Activated naive CD4-positive, alpha-beta T cell treated with anti-CD3 and anti-CD28 coated beads for 36 hours (primary cell): ENCODE results near the gene SRRM4. TPM values are rescaled to one million over a fixed set of nuclear protein-coding genes. Genes with fewer than 3 reads are reported as not detected.
"Not testable (repeated sequence)": the region's sequence is repeated elsewhere in the genome, so short reads cannot be mapped to it uniquely, and the experiment has no call there.

Experiments used
- CTCF ChIA-PET: fragments of 350-600 bp; sonication (Branson Sonifier 250); formaldehyde crosslinking; loops from one replicate; lab custom pipeline; 2021; ENCODE audit warnings: antibody characterized with exemption; lab: Charles Lee
- DNase-seq: peaks from one replicate; pipeline ENCODE4 v3.0.0-alpha.2; 2020
- H3K27ac Mint-ChIP-seq: one replicate; pipeline ENCODE4 v1.8.0; 2021; ENCODE audit warnings: mild to moderate bottlenecking, mixed read lengths
- H3K27me3 Mint-ChIP-seq: one replicate; pipeline ENCODE4 v1.8.0; 2021; ENCODE audit warnings: low read depth, mixed read lengths
- H3K36me3 Mint-ChIP-seq: one replicate; pipeline ENCODE4 v1.8.0; 2021; ENCODE audit warnings: low read depth, mixed read lengths
- H3K4me1 Mint-ChIP-seq: one replicate; pipeline ENCODE4 v1.8.0; 2021; ENCODE audit warnings: low read depth, mixed read lengths
- H3K4me3 Mint-ChIP-seq: one replicate; pipeline ENCODE4 v1.8.0; 2021; ENCODE audit warnings: mild to moderate bottlenecking, moderate library complexity, mixed read lengths
- H3K9me3 Mint-ChIP-seq: one replicate; pipeline ENCODE4 v1.8.0; 2021; ENCODE audit warnings: mixed read lengths
- intact Hi-C: fragments of 100-400 bp; cut with micrococcal nuclease; formaldehyde crosslinking; loops from one replicate; pipeline ENCODE4 v1.15.1; 2023
- total RNA-seq, 2 experiments: library from RNA; stranded (reverse); gene quantifications; one replicate each; pipeline ENCODE4 v1.2.3, GENCODE V29; 2021

SRRM4 gene
- total RNA-seq, 2 experiments from 2014 or later = not detected

GRCh38 chr12:119014368-119014767, 33.0 kb downstream of the SRRM4 start:
- Mint-ChIP-seq H3K4me1 (no peaks in the 10 kb centered on the region), H3K27me3 (no peaks in the 10 kb centered on the region), H3K27ac (no peak overlapping the region), H3K4me3 (no peak overlapping the region), H3K36me3 (no peaks in the 10 kb centered on the region), H3K9me3 (peaks cover 3% of the 10 kb centered on the region)
- CTCF ChIA-PET = no interaction called here
- intact Hi-C loops = no loop called here
- DNase-seq = no peak

- H3K4me3 Mint-ChIP-seq = no peak overlapping the region
- CTCF ChIA-PET = no interaction called here
- H3K4me1 Mint-ChIP-seq = no peaks in the 10 kb centered on the region
- peaks cover 4% of the 10 kb centered on the region for H3K27me3 Mint-ChIP-seq
- no peaks in the 10 kb centered on the region for H3K36me3 Mint-ChIP-seq
- intact Hi-C loops = no loop called here
- H3K9me3 Mint-ChIP-seq = peaks cover 4% of the 10 kb centered on the region
- no peak overlapping the region for H3K27ac Mint-ChIP-seq
- DNase-seq = no peak
Observed at GRCh38 chr12:119016715-119017114, 35.4 kb downstream of the SRRM4 start.

GRCh38 chr12:119019166-119019565, 37.8 kb downstream of the SRRM4 start:
- CTCF ChIA-PET = no interaction called here
- H3K4me3 Mint-ChIP-seq = no peak overlapping the region
- no peaks in the 10 kb centered on the region for H3K4me1 Mint-ChIP-seq
- intact Hi-C loops = no loop called here
- H3K27me3 Mint-ChIP-seq = peaks cover 4% of the 10 kb centered on the region
- no peaks in the 10 kb centered on the region for H3K36me3 Mint-ChIP-seq
- peaks cover 4% of the 10 kb centered on the region for H3K9me3 Mint-ChIP-seq
- DNase-seq = no peak
- no peak overlapping the region for H3K27ac Mint-ChIP-seq

GRCh38 chr12:119020406-119021360, 39.3 kb downstream of the SRRM4 start:
- intact Hi-C loops = no loop called here
- Mint-ChIP-seq H3K27me3 (peaks cover 4% of the 10 kb centered on the region), H3K9me3 (peaks cover 4% of the 10 kb centered on the region), H3K36me3 (no peaks in the 10 kb centered on the region), H3K4me3 (no peak overlapping the region), H3K27ac (no peak overlapping the region), H3K4me1 (no peaks in the 10 kb centered on the region)
- DNase-seq = peak; percentile 40
- CTCF ChIA-PET = no interaction called here

- no peak for DNase-seq
- intact Hi-C loops = no loop called here
- peaks cover 2% of the 10 kb centered on the region for H3K9me3 Mint-ChIP-seq
- peaks cover 4% of the 10 kb centered on the region for H3K27me3 Mint-ChIP-seq
- H3K27ac Mint-ChIP-seq = no peak overlapping the region
- H3K36me3 Mint-ChIP-seq = no peaks in the 10 kb centered on the region
- no peaks in the 10 kb centered on the region for H3K4me1 Mint-ChIP-seq
- CTCF ChIA-PET = no interaction called here
- no peak overlapping the region for H3K4me3 Mint-ChIP-seq
Observed at GRCh38 chr12:119024356-119024755, 43.0 kb downstream of the SRRM4 start.

GRCh38 chr12:119025786-119026185, 44.4 kb downstream of the SRRM4 start:
- no peak for DNase-seq
- no peaks in the 10 kb centered on the region for H3K36me3 Mint-ChIP-seq
- H3K9me3 Mint-ChIP-seq = peaks cover 1% of the 10 kb centered on the region
- CTCF ChIA-PET = no interaction called here
- H3K27ac Mint-ChIP-seq = no peak overlapping the region
- intact Hi-C loops = no loop called here
- peaks cover 2% of the 10 kb centered on the region for H3K27me3 Mint-ChIP-seq
- no peak overlapping the region for H3K4me3 Mint-ChIP-seq
- H3K4me1 Mint-ChIP-seq = no peaks in the 10 kb centered on the region

GRCh38 chr12:119033332-119033731, 52.0 kb downstream of the SRRM4 start:
- H3K4me3 Mint-ChIP-seq, intact Hi-C loops, H3K27me3 Mint-ChIP-seq, CTCF ChIA-PET, H3K4me1 Mint-ChIP-seq, DNase-seq, H3K36me3 Mint-ChIP-seq, H3K27ac Mint-ChIP-seq, H3K9me3 Mint-ChIP-seq: not testable (repeated sequence)

GRCh38 chr12:119036878-119037825, 55.8 kb downstream of the SRRM4 start:
- H3K4me3 Mint-ChIP-seq = no peak overlapping the region
- H3K27me3 Mint-ChIP-seq = no peaks in the 10 kb centered on the region
- H3K4me1 Mint-ChIP-seq = no peaks in the 10 kb centered on the region
- intact Hi-C loops = loop anchor here (1.0 kb wide), 1 partner anchor 632 kb away; no protein-coding TSS in a partner anchor
- CTCF ChIA-PET = interaction anchor here (0.9 to 1.2 kb wide), 4 partner anchors 19 to 58 kb away, joined by 3 to 4 read pairs (median 4); no protein-coding TSS in a partner anchor
- no peaks in the 10 kb centered on the region for H3K9me3 Mint-ChIP-seq
- DNase-seq = peak; percentile 15
- no peak overlapping the region for H3K27ac Mint-ChIP-seq
- H3K36me3 Mint-ChIP-seq = no peaks in the 10 kb centered on the region

- peaks cover 5% of the 10 kb centered on the region for H3K9me3 Mint-ChIP-seq
- CTCF ChIA-PET = no interaction called here
- H3K27me3 Mint-ChIP-seq = peaks cover 2% of the 10 kb centered on the region
- no peaks in the 10 kb centered on the region for H3K4me1 Mint-ChIP-seq
- H3K36me3 Mint-ChIP-seq = no peaks in the 10 kb centered on the region
- H3K27ac Mint-ChIP-seq = no peak overlapping the region
- intact Hi-C loops = no loop called here
- DNase-seq = no peak
- no peak overlapping the region for H3K4me3 Mint-ChIP-seq
Observed at GRCh38 chr12:119044094-119044493, 62.8 kb downstream of the SRRM4 start.

- H3K9me3 Mint-ChIP-seq = peaks cover 9% of the 10 kb centered on the region
- CTCF ChIA-PET = no interaction called here
- no peak for DNase-seq
- no peaks in the 10 kb centered on the region for H3K4me1 Mint-ChIP-seq
- no peaks in the 10 kb centered on the region for H3K36me3 Mint-ChIP-seq
- peaks cover 2% of the 10 kb centered on the region for H3K27me3 Mint-ChIP-seq
- no peak overlapping the region for H3K4me3 Mint-ChIP-seq
- H3K27ac Mint-ChIP-seq = no peak overlapping the region
- intact Hi-C loops = no loop called here
Observed at GRCh38 chr12:119047641-119048040, 66.3 kb downstream of the SRRM4 start.

GRCh38 chr12:119050663-119051062, 69.3 kb downstream of the SRRM4 start:
- CTCF ChIA-PET = no interaction called here
- Mint-ChIP-seq H3K9me3 (peaks cover 10% of the 10 kb centered on the region), H3K27ac (no peak overlapping the region), H3K36me3 (no peaks in the 10 kb centered on the region), H3K4me1 (no peaks in the 10 kb centered on the region), H3K4me3 (no peak overlapping the region), H3K27me3 (no peaks in the 10 kb centered on the region)
- no peak for DNase-seq
- intact Hi-C loops = no loop called here

- no peak overlapping the region for H3K27ac Mint-ChIP-seq
- no peak for DNase-seq
- H3K4me1 Mint-ChIP-seq = no peaks in the 10 kb centered on the region
- no peak overlapping the region for H3K4me3 Mint-ChIP-seq
- CTCF ChIA-PET = no interaction called here
- peaks cover 10% of the 10 kb centered on the region for H3K9me3 Mint-ChIP-seq
- no peaks in the 10 kb centered on the region for H3K27me3 Mint-ChIP-seq
- intact Hi-C loops = no loop called here
- no peaks in the 10 kb centered on the region for H3K36me3 Mint-ChIP-seq
Observed at GRCh38 chr12:119051474-119051873, 70.1 kb downstream of the SRRM4 start.
